ENCODE measurements around the gene IL18R1.

The IL18R1 gene

DNA sequence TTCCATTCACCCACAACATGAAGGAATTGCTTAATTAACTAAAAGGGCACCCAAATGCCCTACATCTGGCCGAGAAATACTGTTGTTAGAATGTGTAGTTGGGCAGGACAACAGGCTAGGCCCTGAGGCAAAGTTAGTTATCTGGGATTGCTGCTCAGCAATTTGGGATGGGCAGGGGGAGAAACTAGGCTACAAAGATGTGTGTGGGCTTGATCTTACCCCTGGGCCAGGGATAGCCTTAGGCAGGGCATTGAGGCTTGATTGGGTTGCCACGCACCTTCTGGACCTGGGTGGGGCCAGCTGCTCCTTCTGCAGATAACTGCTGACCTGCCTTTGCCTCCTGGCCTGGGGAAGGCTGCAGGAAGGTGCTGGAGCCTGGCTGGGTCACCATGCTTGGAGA, 76.8 kb downstream of the IL18R1 start:
- FAIRE-seq (no peak), DNase-seq (ENCODE audit: low spot score) (no peak)

DNA sequence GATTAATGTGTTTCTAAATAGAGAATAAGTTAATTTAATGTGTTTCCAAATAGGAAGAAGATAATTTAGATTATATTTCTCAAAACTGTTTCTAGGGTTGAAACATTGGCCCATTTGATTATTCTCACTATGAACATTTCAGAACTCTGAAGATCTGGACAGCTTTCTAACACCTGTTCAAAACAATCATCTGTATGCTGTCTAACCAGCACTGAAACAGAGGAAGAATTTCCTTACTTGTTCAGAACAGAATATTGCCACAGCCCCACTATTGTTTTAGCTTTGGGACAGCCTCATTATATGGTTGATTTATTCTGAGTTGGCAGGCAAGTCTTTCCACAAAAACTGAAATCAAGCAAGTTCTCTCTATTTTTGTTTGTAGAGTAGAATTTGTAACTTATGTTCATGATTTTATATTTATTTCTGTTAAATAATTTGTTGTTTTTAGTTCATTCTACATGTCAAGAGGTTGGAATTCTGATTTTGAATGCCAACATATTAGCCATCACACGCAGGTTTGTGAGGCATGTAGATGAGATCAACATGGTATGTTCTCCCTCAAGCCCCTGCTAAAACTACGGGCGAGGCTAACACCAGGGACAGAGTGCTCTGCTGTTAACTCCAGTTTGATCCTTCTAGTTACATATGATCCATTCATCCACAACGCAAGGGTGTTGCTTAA, 78.5 kb downstream of the IL18R1 start:
- FAIRE-seq (no peak), DNase-seq (ENCODE audit: low spot score) (no peak)

DNA sequence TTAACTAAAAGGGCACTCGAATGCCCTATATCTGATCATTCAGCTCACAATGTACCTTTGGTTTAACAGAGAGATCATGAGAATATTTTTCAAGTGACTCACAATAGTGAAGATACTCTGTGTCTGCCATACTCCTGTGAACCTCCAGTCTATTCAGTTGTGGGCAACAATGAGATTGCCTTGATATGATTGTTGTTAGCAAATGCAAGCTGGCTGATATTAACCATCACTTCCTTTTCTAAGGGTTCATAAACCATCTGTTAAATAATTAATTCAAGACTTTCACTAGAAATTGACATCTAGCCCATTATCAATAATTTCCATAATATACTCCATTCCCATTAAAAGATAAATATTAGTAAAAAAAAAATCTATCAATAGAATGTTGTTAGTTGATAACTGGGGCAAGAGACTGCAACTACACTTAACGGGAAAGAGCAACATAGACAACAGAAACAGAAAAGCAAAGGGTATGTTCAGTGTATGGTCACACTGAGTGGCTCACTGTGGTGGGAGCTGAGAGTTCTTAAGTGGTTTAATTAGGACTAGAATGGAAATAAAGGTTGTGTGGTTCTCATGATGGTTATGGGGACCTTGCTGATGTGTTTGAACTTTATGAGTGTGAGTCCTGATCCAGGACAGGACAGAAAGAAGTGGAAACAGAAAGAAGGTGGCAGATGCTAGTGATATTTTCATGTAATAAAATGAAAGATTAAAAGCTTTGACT, 79.2 kb downstream of the IL18R1 start:
- DNase-seq (ENCODE audit: low spot score) (peak; percentile 14), FAIRE-seq (no peak)

DNA sequence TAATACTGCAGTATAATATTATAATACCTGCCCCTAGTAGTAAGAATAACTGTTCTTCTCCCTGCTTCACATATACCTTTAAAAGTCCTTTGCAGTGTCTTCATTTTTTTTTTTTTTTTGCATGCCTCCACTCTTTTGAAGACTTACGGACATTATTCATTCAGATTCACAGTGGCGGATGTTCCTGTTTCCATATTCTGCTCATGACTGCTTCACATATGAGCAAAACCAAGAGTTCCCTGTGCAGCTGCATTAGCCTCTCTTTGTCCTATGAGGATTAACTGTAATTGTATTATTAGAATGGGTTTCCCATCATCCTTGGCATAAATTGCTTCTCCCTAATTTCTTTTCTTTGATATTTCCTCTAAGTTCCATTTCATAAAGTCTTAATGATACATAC, 80.1 kb downstream of the IL18R1 start:
- no peak for FAIRE-seq

DNA sequence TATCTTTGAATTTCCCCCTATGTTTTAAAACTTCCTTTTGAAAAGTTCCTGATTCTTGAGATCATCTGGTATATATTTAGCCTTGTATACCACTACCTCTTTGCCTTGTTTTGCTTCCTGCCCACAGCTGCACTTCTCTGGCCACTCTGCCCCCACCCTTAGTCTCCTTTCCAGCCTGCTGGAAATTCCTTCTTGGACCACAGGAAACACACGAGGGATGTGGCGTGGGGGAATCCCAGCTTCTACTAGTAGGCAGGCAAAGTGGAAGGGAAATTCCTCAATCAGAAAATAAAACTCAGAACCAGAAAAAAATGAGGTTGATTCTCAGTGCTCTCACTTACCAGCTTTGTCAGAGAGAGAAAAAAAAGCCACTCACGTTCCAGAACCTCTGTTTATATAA, 80.7 kb downstream of the IL18R1 start:
- DNase-seq (ENCODE audit: low spot score) (peak; percentile 68), FAIRE-seq (peak; percentile 41)

More for the DNA sequence above, 80.1 kb downstream of the IL18R1 start:
- DNase-seq (ENCODE audit: low spot score) = no peak

DNA sequence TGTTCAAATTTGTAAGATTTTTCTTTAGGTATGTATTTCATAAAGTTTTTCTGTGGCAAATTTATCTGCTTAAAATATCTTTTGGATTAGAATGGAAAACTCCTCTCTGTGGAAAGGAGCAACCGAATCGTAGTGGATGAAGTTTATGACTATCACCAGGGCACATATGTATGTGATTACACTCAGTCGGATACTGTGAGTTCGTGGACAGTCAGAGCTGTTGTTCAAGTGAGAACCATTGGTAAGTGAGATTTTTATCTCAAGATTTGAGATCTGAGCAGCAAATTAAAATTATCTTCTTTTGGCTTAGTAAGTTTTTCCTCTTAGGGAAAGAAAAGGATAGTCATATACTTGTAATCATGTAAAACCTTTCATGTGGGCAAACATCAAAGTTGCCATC, 81.5 kb downstream of the IL18R1 start:
- DNase-seq (ENCODE audit: low spot score) = no peak

DNA sequence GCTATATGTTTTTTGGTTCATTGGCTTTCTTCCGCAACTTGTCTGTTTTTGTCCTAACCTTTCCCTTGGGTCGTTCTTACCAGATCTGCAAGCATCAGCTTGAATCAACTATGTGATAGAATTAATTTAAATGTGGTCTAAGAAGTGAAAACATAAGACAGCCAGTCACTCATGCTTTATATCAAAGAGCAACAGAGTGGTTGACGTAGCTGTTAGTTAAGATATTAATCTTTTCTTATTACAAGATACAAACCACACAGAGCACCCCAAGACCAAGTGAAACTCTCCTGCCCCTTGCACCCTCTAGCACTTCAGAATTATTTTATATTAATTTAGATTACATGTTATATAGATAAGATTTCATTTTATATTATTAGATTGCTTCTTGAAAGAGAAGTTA, 82.5 kb downstream of the IL18R1 start:
- DNase-seq (ENCODE audit: low spot score) (no peak), FAIRE-seq (no peak)

More for the DNA sequence above, 81.5 kb downstream of the IL18R1 start:
- FAIRE-seq = no peak

DNA sequence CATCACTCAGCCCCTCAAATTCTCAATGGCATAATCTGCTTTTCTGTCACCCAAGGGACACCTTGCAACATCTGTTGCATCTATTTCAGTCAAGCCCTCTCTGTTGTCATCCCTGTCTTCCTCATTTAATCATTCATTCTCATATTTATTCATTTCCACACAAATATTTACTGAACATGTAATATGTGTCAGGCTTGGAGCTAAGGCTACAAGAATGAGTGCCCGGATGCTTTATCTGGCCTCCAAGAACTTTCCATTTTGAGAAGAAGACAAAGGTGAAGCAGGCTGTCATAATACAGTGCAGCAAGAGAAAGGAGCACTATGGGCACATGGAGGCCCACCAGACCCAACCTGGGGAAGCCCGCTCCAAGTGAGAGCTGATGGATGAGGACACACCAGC, 83.0 kb downstream of the IL18R1 start:
- FAIRE-seq (no peak), DNase-seq (ENCODE audit: low spot score) (no peak)

DNA sequence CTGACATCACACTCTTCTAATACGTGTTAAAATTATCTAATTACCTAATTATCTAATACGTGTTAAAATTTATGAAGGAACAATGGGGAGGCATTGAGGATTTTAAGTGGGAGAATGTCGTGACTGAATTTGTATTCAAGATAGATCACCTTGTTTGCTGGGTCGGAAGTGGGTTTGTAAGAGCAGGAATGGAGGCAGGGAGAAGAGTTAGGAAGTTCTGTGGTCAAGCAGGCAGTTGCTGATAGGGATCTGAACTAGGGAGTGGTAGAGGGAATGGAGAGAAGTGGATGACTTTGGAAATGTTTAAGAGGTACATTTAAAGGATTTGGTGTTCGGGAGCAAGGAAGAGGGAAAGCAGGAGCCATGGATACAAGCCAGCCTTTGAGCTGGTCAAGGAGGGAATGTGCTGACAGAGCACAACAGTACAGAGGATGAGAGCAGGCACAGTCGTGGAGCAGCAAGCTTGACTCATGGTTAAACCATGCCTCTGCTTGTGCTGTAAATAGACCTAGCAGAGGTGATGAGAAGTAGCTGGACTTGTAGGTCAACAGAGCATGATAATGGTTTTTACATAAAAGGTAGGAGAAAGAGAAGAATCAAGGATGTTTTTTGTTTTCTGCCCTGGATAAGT, 83.6 kb downstream of the IL18R1 start:
- DNase-seq (ENCODE audit: low spot score) (peak; percentile 83), FAIRE-seq (peak; percentile 79)

DNA sequence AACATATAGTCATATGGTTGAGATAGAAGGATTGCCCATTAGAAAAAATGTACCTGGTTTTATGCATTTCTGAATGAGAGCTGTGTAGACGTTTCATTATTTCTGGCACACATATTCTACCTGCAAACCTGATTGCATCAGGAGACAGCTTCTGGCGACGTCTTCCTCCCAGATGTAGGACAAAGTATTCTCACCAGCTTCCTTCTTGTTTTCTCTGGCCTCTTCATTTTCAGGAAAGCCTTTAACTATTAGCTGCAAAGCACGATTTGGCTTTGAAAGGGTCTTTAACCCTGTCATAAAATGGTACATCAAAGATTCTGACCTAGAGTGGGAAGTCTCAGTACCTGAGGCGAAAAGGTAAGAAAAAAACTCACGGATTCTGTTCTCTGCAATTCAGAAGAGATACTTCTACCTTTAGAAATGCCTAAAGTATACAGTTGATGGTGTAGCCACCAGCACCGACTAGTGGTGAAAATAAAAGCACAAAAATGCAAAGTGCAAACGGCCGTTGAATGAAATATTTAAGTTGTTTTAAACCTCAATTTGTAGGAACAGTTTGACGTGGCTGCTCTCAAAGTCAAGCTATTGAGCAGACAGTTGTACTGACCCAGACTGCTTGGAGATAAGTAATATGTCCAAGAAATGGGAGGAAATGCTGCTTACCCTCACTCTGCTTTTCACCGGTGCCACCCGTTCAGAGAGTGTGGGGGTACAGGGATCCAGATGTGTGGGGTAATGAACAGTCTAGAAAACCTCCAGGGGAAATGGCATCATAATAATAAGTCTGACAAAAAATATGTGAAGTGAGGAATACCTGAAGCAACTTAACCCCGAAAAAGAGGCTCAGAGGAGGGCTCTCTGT, 87.6 kb downstream of the IL18R1 start:
- FAIRE-seq = peak; percentile 39
- peak; percentile 18 for DNase-seq (ENCODE audit: low spot score)

DNA sequence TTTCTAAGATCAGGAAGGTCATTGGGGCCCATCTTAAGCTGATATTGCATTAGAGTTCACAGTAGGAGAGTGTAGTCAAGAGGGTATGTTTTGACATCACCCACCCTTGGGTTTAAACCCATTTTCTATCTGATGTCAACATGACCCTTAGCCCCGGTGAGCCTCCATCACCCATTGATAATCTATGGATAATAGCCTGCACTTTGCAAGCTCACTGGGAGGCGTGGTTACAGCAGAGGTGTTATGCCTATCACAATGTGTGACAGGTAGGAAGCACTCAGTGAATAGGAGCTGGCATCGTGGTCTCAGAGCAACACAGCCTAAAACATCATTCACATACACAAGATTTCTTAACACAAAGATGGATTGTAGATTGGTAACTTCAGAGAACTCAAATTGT, 88.6 kb downstream of the IL18R1 start:
- no peak for DNase-seq (ENCODE audit: low spot score)

DNA sequence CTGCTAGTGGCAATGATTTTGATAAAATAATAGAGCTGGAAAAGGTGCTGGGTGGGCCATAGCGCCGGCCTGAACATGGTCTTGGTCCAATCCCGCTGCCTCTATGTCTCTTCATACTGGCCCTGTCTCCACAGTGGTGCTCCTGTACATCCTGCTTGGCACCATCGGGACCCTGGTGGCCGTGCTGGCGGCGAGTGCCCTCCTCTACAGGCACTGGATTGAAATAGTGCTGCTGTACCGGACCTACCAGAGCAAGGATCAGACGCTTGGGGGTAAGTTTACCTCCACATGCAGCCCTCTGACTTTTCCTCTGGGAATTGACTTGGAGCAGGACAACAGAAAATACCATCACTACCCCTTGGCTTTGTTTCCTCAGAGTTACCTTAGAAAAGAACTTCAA, 91.3 kb downstream of the IL18R1 start:
- DNase-seq (ENCODE audit: low spot score) (no peak), FAIRE-seq (no peak)

More for the DNA sequence above, 88.6 kb downstream of the IL18R1 start:
- FAIRE-seq = no peak
